GM21786 (cell line): ENCODE data around the gene CRACR2A.

ENCODE experiments used
- ATAC-seq: cut with Tn5 transposase; IDR thresholded peaks from one replicate; pipeline ENCODE4 v1.9.1; 2021; ENCODE audit not compliant: unreplicated experiment

Gene CRACR2A

GRCh38 chr12:3752741-3753486, at the start of gene CRACR2A:
TSS of gene CRACR2A (minus strand) at chr12:3753109. CDS start at chr12:3696999, 56,110 bp downstream.
- ATAC-seq = peak; percentile 79

DNA sequence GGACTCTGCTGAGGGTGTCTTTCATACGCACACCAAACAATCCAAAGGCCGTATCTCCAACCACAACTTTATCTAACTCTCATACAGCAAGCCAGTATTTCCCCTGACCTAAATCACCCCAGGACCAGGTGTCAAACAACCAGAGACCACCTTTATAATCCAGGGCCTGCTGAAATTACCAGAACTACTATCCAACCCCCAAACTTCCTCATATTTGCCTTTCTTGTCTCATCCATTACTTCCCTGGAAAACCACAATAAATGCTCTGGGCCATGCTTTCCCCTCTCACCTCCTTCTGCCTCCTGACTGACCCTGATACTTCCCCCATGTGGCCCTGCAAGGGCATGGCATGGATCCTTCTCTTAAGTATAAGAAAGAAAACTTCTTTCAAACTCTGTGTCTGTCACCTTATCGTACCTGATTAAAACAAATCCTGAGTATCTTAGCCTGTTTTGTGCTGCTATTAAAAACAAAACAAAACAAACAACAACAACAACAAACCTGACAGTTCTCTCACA, 44.7 kb upstream of the CRACR2A start:
- no peak for ATAC-seq

GRCh38 chr12:3795492-3796133, 42.7 kb upstream of the CRACR2A start:
- ATAC-seq = no peak

- no peak for ATAC-seq
Observed at GRCh38 chr12:3795066-3795465, 42.2 kb upstream of the CRACR2A start.

GRCh38 chr12:3792623-3793288, 39.8 kb upstream of the CRACR2A start:
- no peak for ATAC-seq

DNA sequence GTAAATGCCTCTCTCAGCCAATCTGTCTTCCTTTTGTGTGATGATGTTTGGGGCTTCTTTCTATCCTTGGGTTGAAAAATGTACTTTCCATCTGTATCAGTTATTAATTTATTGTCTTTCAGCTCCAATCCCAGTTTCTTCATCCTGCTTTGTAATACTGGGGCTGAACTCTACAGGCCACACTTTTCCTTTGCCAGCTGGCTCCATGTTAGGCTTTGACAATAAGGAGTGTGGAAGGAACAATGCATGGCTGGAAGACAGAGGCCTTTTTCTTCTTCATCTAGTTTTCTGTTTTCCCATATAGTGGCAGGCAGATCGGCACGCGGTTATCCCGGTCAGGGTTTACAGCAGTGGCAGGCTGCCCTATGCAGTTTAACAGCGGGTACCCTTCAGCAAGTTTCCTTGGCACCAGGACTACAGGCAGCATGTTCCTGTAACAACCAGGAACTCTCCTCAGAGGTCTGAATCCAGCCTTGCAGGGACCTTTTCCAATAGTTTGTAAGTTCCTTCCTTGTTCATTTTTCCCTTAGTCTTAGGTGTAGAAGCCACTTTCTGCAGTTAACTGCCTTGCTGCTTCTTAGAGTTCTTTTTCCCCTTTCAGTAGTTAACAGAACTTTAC, 38.5 kb upstream of the CRACR2A start:
- no peak for ATAC-seq

GRCh38 chr12:3790642-3791041, 37.7 kb upstream of the CRACR2A start:
- ATAC-seq = no peak

- ATAC-seq = no peak
Observed at GRCh38 chr12:3789838-3790237, 36.9 kb upstream of the CRACR2A start.

DNA sequence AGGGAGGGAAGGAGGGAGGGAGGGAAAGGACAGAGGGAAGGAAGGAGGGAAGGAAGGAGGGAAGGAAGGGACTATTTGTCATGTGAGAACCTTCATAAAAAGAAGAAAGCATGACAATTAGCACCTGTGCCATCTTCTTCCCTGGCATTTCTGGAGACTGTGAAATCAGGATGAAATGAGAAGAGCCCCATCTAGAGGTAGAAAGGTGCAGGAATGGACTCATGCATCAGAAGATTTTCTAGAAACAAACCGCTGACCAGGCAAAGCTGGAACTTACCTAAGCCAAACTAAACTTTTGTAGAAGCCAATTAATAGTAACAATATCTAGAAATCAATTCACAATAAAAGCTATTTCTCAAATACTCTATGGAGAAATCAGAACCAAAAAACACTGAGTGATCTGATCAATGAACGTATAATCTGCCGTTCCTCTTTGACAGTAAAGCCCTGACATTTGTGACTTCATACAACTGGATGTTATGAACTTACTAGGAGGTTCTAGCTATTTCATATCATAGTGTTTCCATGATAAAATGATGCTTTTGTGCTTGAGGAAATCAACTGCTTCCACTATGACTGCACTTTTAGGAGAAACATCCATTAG, 24.4 kb upstream of the CRACR2A start:
- no peak for ATAC-seq

DNA sequence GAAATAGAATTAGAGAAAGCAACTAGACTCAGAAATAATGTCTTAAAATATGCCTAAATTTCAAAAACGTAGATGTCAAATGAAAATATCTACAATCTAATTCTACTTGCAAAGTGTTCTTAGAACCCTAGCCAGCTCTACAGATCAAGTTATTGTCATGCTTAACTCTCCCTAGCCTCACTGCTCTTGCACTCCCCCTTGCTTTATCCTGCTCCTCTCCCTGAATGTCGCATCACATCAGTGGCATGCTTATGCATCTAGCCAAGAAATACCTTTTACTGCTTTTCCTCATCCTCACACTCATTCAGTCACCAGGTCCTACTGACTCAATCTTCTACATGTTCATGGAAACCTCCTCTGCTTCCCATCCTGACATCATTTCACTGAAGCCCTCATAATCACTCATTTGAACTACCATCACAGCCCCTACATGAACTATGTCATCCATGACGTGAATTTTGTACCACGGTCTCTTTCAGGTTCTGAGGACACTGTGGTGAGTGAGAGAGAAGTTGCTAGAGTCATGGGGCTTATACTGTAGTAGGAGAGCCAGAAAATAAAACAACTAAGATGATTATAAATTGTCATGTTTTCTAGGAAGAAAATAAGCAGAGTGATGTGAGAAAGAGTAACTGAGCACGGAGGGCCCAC, 22.6 kb upstream of the CRACR2A start:
- no peak for ATAC-seq

DNA sequence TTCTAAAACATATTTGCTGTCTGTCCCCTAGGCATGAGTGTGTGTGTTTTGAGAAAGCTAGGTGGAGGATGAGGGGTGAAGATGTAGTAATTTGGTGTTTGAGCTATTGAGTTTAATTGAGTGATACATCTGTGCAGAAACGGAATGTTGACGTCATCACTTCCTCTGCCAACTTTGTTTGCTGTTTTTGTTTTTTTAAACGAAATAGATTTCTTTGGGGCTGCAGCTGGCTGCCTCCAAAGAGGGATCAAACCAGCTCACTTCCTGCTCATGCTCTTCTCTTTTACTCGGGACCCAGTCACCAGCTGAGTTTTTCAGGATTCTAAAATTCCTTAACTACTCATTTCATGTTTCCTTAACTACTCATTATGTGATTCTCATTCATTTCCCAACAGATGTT, 19.5 kb upstream of the CRACR2A start:
- no peak for ATAC-seq

DNA sequence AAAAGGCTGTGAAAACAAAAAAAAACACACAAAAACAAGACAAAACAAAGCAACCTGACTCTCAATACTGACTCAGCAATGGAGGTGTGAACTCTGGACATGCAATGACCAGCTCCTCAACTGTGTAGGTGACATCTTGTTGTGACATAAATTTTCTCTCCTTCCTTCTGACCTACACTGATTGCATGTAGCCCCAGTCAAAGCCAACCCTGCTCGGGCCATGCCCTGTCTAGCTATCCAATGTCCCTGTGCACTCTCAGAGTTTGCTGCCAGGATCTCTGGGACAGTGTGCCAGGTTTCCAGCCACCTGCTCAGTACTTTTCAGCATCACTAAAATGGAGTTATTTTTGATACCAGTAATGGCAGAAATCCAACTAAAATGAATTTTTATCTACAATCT, 18.9 kb upstream of the CRACR2A start:
- ATAC-seq = no peak

DNA sequence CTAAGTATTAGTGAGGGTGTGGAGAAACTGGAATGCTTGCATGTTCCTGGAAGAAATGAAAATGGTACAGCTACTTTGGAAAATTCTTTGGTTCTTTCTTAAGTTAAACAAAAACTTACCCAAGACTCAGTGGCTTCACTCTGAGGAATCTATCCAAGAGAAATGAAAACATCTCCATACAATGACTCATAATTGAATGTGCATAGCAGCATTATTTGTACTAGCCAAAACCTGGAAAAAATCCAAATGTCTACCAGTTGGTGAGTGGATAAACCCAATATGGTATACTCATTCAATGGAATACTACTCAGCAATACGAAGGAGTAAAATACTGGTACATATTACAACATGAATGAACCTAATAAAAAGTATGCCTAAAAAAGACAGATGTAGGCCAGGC, 18.0 kb upstream of the CRACR2A start:
- ATAC-seq = no peak

GRCh38 chr12:3768911-3769447, 16.1 kb upstream of the CRACR2A start:
- no peak for ATAC-seq

DNA sequence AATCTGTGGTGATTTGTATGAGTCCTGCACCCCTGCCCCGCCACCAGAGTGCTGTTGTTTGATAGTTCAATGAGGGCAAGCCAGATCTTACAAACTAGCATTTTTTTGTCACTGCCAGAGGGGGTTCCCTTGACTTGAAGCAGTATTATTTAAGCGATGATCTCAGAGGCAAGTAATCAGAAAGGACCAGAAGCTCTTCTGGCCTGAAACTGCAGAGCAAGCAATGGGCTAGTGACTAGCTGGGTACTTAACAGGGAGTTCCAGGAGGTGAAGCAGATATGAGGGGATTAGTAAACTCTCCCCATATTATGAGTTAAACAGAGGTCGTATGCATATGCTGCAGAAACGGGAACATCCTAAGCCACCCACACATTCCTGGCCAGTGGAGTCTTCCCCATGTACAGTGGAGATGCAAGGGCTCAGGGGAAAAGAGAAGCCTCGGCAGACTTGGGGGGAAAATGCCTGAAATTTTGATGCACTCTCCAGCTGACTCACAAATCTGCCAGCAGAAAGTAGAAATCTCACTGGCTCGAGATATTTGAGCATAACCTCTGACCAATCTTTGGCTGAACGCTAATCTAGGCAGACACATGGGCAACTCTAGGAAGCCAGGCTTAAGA, 8.3 kb upstream of the CRACR2A start:
- no peak for ATAC-seq

DNA sequence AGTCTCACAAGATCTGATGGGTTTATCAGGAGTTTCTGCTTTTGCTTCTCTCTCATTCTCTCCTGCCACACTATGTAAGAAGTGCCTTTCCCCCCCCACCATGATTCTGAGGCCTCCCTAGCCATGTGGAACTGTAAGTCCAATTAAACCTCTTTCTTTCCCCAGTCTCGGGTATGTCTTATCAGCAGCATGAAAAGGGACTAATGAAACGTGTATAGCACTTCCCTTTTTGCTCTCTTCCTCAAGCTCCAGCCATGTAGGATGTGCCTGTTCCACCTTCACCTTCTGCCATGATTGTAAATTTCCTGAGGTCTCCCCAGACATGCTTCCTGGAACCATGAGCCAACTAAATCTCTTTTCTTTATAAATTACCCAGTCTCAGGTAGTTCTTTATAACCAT, 7.0 kb upstream of the CRACR2A start:
- ATAC-seq = no peak

- no peak for ATAC-seq
Observed at GRCh38 chr12:3757261-3757660, 4.4 kb upstream of the CRACR2A start.

DNA sequence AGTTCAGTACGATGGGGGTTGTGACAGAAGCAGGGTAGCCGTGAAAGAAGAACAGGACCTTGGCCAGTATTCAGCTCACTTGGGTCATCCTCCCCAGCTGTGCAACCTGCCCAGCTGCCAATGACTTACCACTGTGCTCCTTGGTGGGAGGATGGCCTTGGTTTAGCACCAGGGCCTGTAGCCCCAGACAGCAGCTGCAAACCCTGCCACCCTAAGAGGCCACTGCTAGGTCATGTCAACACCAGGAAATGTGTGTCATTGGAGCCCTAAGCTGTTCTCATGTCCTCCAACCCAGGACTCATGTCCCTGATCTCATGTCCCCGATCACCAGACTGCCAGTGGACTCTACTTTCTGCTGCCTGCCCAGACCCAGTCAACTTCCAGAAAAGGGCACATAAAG, 3.0 kb upstream of the CRACR2A start:
- ATAC-seq = no peak

GRCh38 chr12:3753544-3754284, 805 bp upstream of the CRACR2A start:
- no peak for ATAC-seq
